Stomach (tissue), 9 donors: ENCODE results near the gene GARIN5B. TPM values are rescaled to one million over a fixed set of nuclear protein-coding genes. Genes with fewer than 3 reads are reported as not detected.
A peak's percentile ranks its signal among the peaks of the same experiment; 100 is the strongest.
"Not testable (repeated sequence)": the region's sequence is repeated elsewhere in the genome, so short reads cannot be mapped to it uniquely, and the experiment has no call there.

Experiments used
- DNase-seq, 2 donors: peaks; one replicate each; pipeline versions ENCODE4 v3.0.0 to v3.0.0-alpha.2; 2013 to 2019
- H3K27ac ChIP-seq, 5 donors: fragments of 200-600 bp in 4 of 5; sonication (generic) in 4 of 5; one replicate each; pipeline ENCODE4 v1.5.1; 2013 to 2019; ENCODE audit warnings: mild to moderate bottlenecking in 1 of 5, moderate library complexity in 1 of 5
- H3K27me3 ChIP-seq, 3 donors: fragments of 200-600 bp; sonication (generic); one replicate each; pipeline ENCODE4 v1.5.1; 2017 to 2019; ENCODE audit warnings: mixed run types in 1 of 3
- H3K36me3 ChIP-seq, 4 donors: fragments of 200-600 bp; sonication (generic); 1 replicate in 3 of 4; 2 replicates in 1 of 4; pipeline ENCODE4 v1.5.1; 2016 to 2019
- H3K4me1 ChIP-seq, 4 donors: fragments of 200-600 bp; sonication (generic); one replicate each; pipeline ENCODE4 v1.5.1; 2016 to 2019
- H3K4me3 ChIP-seq, 4 donors: fragments of 200-600 bp; sonication (generic) in 3 of 4; one replicate each; pipeline ENCODE4 v1.5.1; 2016 to 2019; ENCODE audit warnings: mild to moderate bottlenecking in 1 of 4
- H3K9me3 ChIP-seq, 4 donors: fragments of 200-600 bp; sonication (generic); one replicate each; pipeline ENCODE4 v1.5.1; 2016 to 2019
- CTCF ChIP-seq, 7 experiments: fragments of 450-650 bp in 4 of 7; fragments of 200-600 bp in 3 of 7; sonication (generic) in 3 of 7; IDR thresholded peaks; one replicate each; pipeline ENCODE4 v1.5.1; 2016 to 2019; ENCODE audit warnings: antibody characterized with exemption in 7 of 7, control low read depth in 2 of 7, mild to moderate bottlenecking in 1 of 7
- EP300 ChIP-seq: sonication (generic); formaldehyde crosslinking; IDR thresholded peaks from one replicate; pipeline ENCODE4 v1.6.1; 2017; ENCODE audit warnings: antibody characterized with exemption
- POLR2A ChIP-seq, 4 donors: fragments of 450-650 bp; IDR thresholded peaks; one replicate each; pipeline ENCODE4 v1.6.1; 2016; ENCODE audit warnings: antibody characterized with exemption in 4 of 4, control low read depth in 2 of 4, mild to moderate bottlenecking in 1 of 4, moderate library complexity in 1 of 4
- POLR2AphosphoS5 ChIP-seq, 3 donors: sonication (generic); formaldehyde crosslinking; IDR thresholded peaks; one replicate each; pipeline ENCODE4 v1.6.1; 2016; ENCODE audit warnings: antibody characterized with exemption in 3 of 3
- WGBS, 5 donors: extraction: QIAGEN DNeasy Blood & Tissue Kit in 3 of 5; methylation state at CpG; one replicate each; pipeline versions ENCODE4 v1.1.5 to v1.1.7; 2013 to 2018; 5-methylcytosine and 5-hydroxymethylcytosine counted together
- intact Hi-C: fragments of 100-400 bp; cut with DNase I; formaldehyde crosslinking; loops from one replicate; pipeline ENCODE4 v1.15.1; 2023; ENCODE audit warnings: low total_unique reads
- polyA plus RNA-seq, 3 donors: library from polyadenylated mRNA; stranded (reverse); fragments of 200-250 nt; gene quantifications; one replicate each; pipeline ENCODE4 v1.2.3, GENCODE V29; 2013
- total RNA-seq, 5 donors: library from RNA; depleted of rRNA; stranded (reverse); fragments of >200 nt; gene quantifications; one replicate each; pipeline versions ENCODE4 v1.1.0 to v1.2.3, GENCODE V29; 2014 to 2016
- donor health status: healthy with polysubstance abuse.
- donor health status: Bipolar disorder and iron deficiency.
- donor health status: healthy.

GARIN5B gene
- total and polyA plus RNA-seq, 8 donors: not detected

- peak overlapping the region; percentile 95 to 99 (median 98) for H3K27ac ChIP-seq
- intact Hi-C loops: no loop called here
- H3K27me3 ChIP-seq: no peaks in the 10 kb centered on the region
- H3K9me3 ChIP-seq: no peaks in the 10 kb centered on the region
- peaks cover 21 to 33% (median 30%) of the 10 kb centered on the region in 4 donors for H3K36me3 ChIP-seq
- TF ChIP-seq POLR2A (IDR thresholded peaks at IDR 0.05): peak in 1 of 4 donors; percentile 65
- TF ChIP-seq POLR2AphosphoS5 (IDR thresholded peaks at IDR 0.05): peak in 1 of 3 donors; percentile 93
- no peak for TF ChIP-seq EP300
- TF ChIP-seq CTCF (IDR thresholded peaks at IDR 0.05): no peak
- H3K4me3 ChIP-seq: peak overlapping the region; percentile 88 to 99 (median 94)
- 0 to 1% (median 0%) methylated on average over 49 to 72 of the region's 72 CpGs for WGBS, 5 donors
- peak; percentile 98 to 100 for DNase-seq
- H3K4me1 ChIP-seq: peaks cover 15 to 26% (median 22%) of the 10 kb centered on the region in 4 donors
Observed at GRCh38 chr19:55407800-55408532, 44.9 kb upstream of the GARIN5B start.

- intact Hi-C loops, H3K27me3 ChIP-seq, H3K9me3 ChIP-seq, DNase-seq: not testable (repeated sequence)
- Histone ChIP-seq H3K4me3 (peak within 1 kb of the TSS; percentile 88 to 99 (median 94)), H3K36me3 (peaks cover 26 to 38% (median 35%) of the 10 kb centered on the region in 4 donors), H3K4me1 (peaks cover 15 to 26% (median 22%) of the 10 kb centered on the region in 4 donors), H3K27ac (peak within 1 kb of the TSS; percentile 95 to 99 (median 98))
- peak in 2 of 3 donors; percentile 98 to 99 for TF ChIP-seq POLR2AphosphoS5 (IDR thresholded peaks at IDR 0.05)
- WGBS, 5 donors: 0 to 1% (median 1%) methylated on average over 1 to 36 of the region's 36 CpGs
Observed at GRCh38 chr19:55407550-55407799, 44.4 kb upstream of the GARIN5B start, which contains the start of gene UBE2S. Gene UBE2S (minus strand): TSS chr19:55407788. CDS start chr19:55407589, 199 bp downstream.

GRCh38 chr19:55406826-55407549, 43.9 kb upstream of the GARIN5B start:
- Histone ChIP-seq H3K4me1 (peaks cover 15 to 26% (median 22%) of the 10 kb centered on the region in 4 donors), H3K4me3 (peak overlapping the region; percentile 88 to 99 (median 94)), H3K36me3 (peaks cover 30 to 43% (median 40%) of the 10 kb centered on the region in 4 donors), H3K27me3 (no peaks in the 10 kb centered on the region), H3K27ac (peak overlapping the region; percentile 95 to 99 (median 98)), H3K9me3 (no peaks in the 10 kb centered on the region)
- WGBS, 5 donors: 9 to 16% (median 12%) methylated on average over 18 to 35 of the region's 35 CpGs
- TF ChIP-seq POLR2AphosphoS5 (IDR thresholded peaks at IDR 0.05): no peak
- no peak for TF ChIP-seq EP300
- TF ChIP-seq CTCF (IDR thresholded peaks at IDR 0.05): no peak
- no peak for TF ChIP-seq POLR2A (IDR thresholded peaks at IDR 0.05)
- DNase-seq: peak; percentile 46 to 73
- intact Hi-C loops: no loop called here

- intact Hi-C loops: no loop called here
- Histone ChIP-seq H3K27me3 (no peaks in the 10 kb centered on the region), H3K27ac (peak overlapping the region in 1 of 5 donors; percentile 98), H3K4me3 (peak overlapping the region; percentile 88 to 99 (median 94)), H3K4me1 (peaks cover 15 to 26% (median 22%) of the 10 kb centered on the region in 4 donors), H3K9me3 (no peaks in the 10 kb centered on the region), H3K36me3 (peaks cover 35 to 50% (median 47%) of the 10 kb centered on the region in 4 donors)
- TF ChIP-seq POLR2A (IDR thresholded peaks at IDR 0.05) (no peak), POLR2AphosphoS5 (IDR thresholded peaks at IDR 0.05) (no peak), EP300 (no peak), CTCF (IDR thresholded peaks at IDR 0.05) (no peak)
- WGBS, 5 donors: 79 to 85% (median 81%) methylated on average over 14 of the region's 14 CpGs
- DNase-seq: no peak
Observed at GRCh38 chr19:55406091-55406825, 43.2 kb upstream of the GARIN5B start.
